Measurements from ENCODE around the gene VPS51.

- TF ChIP-seq CTCF (IDR thresholded peaks at IDR 0.05), result no peak
- TF ChIP-seq POLR2A (IDR thresholded peaks at IDR 0.05; ENCODE audit: low read depth), result no peak
- no peak for TF ChIP-seq POLR2AphosphoS5 (IDR thresholded peaks at IDR 0.05)
These were observed 26.8 kb upstream of the VPS51 start for GRCh38 chr11:65069217-65069616.

All from esophagus muscularis mucosa (tissue), 3 donors.